GM19372 (cell line): Measurements from ENCODE around the gene TOGARAM2.
"Not testable (repeated sequence)": the region's sequence is repeated elsewhere in the genome, so short reads cannot be mapped to it uniquely, and the experiment has no call there.

Experiments
- ATAC-seq: cut with Tn5 transposase; IDR thresholded peaks from one replicate; pipeline ENCODE4 v1.9.1; 2021; ENCODE audit warnings: mild to moderate bottlenecking, low read depth, moderate library complexity; ENCODE audit not compliant: unreplicated experiment

The TOGARAM2 gene

GRCh38 chr2:28975671-28976070 is 5.4 kb upstream of the TOGARAM2 start:
- ATAC-seq, result no peak

GRCh38 chr2:28976584-28976983 is 4.5 kb upstream of the TOGARAM2 start:
- ATAC-seq, result no peak

- no peak for ATAC-seq
Observed at GRCh38 chr2:28977176-28977875, 3.8 kb upstream of the TOGARAM2 start.

GRCh38 chr2:28978001-28978400 is 3.1 kb upstream of the TOGARAM2 start:
- not testable (repeated sequence) for ATAC-seq

GRCh38 chr2:28978606-28979005 is 2.5 kb upstream of the TOGARAM2 start:
- ATAC-seq, result no peak

- no peak for ATAC-seq
Observed at GRCh38 chr2:28979041-28979440, 2.1 kb upstream of the TOGARAM2 start.

- no peak for ATAC-seq
Observed at GRCh38 chr2:28979576-28980366, 1.3 kb upstream of the TOGARAM2 start.

- no peak for ATAC-seq
Observed at GRCh38 chr2:28980368-28981015, 606 bp upstream of the TOGARAM2 start.

GRCh38 chr2:28981620-28982376 is 700 bp downstream of the TOGARAM2 start:
- no peak for ATAC-seq

- ATAC-seq, result no peak
Observed at GRCh38 chr2:28982381-28982950, 1.4 kb downstream of the TOGARAM2 start.

- ATAC-seq, result no peak
Observed at GRCh38 chr2:28986429-28986828, 5.3 kb downstream of the TOGARAM2 start.

- ATAC-seq, result no peak
Observed at GRCh38 chr2:28989973-28990372, 8.9 kb downstream of the TOGARAM2 start.

GRCh38 chr2:28990445-28990844 is 9.3 kb downstream of the TOGARAM2 start:
- no peak for ATAC-seq

- ATAC-seq, result no peak
Observed at GRCh38 chr2:28991021-28991420, 9.9 kb downstream of the TOGARAM2 start.

- ATAC-seq, result no peak
Observed at GRCh38 chr2:28991460-28991859, 10.4 kb downstream of the TOGARAM2 start.

GRCh38 chr2:28993206-28993960 is 12.3 kb downstream of the TOGARAM2 start:
- no peak for ATAC-seq

- ATAC-seq, result no peak
Observed at GRCh38 chr2:28994074-28994473, 13.0 kb downstream of the TOGARAM2 start.

- no peak for ATAC-seq
Observed at GRCh38 chr2:28994679-28995078, 13.6 kb downstream of the TOGARAM2 start.
